Neural progenitor cell (in vitro differentiated cells): ENCODE data around the gene ARID3A.

Experiments used
- EZH2 ChIP-seq: fragments of 200-600 bp; sonication (generic); IDR thresholded peaks from 2 replicates; pipeline ENCODE4 v1.6.1; 2017; ENCODE audit warnings: antibody characterized with exemption, mild to moderate bottlenecking, moderate library complexity
- EZH2phosphoT487 ChIP-seq: fragments of 200-600 bp; sonication (generic); IDR thresholded peaks from 2 replicates; pipeline ENCODE4 v1.6.1; 2017; ENCODE audit warnings: antibody characterized with exemption
- TF ChIP-seq, protein P1 (sequence below): fragments of 200-600 bp; sonication (generic); IDR thresholded peaks from 2 replicates; pipeline ENCODE4 v1.5.1; 2017; ENCODE audit warnings: antibody characterized with exemption, mild to moderate bottlenecking

DNA sequence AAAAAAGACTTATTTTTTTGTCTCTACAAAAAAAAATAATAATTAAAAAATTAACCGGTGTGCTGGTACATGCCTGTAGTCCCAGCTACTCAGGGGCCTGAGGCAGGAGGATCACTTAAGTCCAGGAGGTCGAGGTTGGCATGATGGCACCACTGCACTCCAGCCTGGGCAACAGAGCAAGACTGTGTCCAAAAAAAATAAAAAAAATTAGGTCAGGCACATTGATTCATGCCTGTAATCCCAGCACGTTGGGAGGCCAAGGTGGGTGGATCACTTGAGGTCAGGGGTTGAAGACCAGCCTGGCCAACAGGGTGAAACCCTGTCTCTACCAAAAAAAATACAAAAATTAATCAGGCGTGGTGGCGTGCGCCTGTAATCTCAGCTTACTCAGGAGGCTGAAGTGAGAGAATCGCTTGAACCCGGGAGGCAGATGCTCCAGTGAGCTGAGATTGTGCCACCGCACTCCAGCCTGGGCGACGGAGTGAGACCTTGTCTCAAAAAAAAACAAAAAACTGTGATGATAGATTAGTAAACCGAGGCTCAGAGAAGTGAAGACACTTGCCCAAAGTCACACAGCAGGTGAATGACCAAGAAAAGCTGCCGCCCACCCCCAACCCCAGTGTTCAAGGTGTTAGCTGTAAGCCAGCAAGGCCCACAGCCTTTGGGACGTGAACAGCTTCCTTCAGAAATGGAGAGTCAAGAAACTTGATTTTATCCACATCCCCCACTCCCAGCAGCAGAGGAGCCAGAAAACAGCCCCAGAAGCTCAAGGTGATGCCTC, 23.2 kb upstream of the ARID3A start:
- TF ChIP-seq, protein P1, sequence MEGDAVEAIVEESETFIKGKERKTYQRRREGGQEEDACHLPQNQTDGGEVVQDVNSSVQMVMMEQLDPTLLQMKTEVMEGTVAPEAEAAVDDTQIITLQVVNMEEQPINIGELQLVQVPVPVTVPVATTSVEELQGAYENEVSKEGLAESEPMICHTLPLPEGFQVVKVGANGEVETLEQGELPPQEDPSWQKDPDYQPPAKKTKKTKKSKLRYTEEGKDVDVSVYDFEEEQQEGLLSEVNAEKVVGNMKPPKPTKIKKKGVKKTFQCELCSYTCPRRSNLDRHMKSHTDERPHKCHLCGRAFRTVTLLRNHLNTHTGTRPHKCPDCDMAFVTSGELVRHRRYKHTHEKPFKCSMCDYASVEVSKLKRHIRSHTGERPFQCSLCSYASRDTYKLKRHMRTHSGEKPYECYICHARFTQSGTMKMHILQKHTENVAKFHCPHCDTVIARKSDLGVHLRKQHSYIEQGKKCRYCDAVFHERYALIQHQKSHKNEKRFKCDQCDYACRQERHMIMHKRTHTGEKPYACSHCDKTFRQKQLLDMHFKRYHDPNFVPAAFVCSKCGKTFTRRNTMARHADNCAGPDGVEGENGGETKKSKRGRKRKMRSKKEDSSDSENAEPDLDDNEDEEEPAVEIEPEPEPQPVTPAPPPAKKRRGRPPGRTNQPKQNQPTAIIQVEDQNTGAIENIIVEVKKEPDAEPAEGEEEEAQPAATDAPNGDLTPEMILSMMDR, result no peak
- TF ChIP-seq EZH2phosphoT487, result no peak
- TF ChIP-seq EZH2, result no peak
